Activated CD4-positive, alpha-beta T cell treated with anti-CD3 and anti-CD28 coated beads, Interleukin-2, amount 50 U/mL, for 48 hours (primary cell): ENCODE results near the gene MYO1D.

Experiments
- DNase-seq, 2 experiments: peaks; one replicate each; pipeline ENCODE4 v3.0.0-alpha.2; 2020

Gene MYO1D

DNA sequence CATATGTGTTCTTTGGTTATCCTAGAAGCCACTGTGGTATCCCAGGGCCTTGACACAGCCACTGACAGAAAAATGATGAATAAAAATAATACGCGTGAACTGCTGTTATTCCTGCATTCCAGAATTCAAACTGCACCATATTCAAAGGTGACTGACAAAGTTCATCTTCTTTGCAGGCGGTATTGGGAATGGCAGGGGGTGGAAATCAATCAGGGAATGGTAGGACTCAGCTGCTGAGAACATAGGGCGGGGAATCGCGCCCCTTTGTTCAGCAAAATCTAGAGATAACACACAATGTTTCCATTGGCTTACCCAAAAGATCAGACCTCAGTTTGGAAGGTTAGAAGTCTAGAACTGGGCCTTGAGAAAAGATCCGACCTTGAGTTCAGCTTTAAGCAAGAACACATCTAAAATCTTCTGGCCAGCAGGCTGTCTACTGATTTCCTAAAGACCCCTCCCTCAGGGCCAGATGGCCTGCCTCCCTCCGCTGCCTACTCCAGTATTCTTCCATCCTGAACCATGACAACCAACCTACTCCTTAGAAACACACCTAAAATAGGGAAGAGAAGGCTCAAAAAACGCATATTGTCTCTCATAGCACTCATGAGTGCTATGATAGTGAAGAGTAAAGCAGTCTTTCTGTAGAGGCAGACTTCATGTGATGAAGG lies 356.1 kb downstream of the MYO1D start:
- no peak for DNase-seq

DNA sequence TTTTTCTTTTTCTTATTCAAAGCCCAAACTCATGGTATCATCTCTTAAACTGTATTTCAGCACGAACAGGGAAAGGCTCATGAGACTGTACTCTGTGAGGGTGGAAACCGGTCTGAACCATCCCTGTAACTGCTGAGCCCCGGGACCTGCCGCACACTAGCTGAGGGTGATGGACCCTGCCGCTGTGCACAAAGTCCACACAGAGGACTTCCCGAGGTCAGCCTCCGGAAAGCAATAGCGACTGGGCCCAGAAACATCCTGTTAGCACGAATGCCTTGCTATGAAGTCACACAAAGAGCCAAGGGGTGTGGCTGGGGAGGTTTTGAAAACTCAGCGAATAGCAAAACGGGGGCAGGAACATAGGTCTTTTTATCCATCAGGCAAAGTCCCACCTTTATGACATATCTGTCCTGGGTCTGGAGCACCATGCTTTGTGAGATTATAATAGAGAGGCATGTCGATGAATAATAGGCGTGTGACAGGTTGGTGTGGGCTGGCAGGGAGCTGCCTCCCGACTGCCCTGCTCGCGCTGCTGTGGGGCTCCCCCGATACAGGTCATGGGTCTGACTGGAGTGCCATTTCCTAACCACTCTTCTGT lies 356.7 kb downstream of the MYO1D start:
- peak; percentile 61 to 72 for DNase-seq

DNA sequence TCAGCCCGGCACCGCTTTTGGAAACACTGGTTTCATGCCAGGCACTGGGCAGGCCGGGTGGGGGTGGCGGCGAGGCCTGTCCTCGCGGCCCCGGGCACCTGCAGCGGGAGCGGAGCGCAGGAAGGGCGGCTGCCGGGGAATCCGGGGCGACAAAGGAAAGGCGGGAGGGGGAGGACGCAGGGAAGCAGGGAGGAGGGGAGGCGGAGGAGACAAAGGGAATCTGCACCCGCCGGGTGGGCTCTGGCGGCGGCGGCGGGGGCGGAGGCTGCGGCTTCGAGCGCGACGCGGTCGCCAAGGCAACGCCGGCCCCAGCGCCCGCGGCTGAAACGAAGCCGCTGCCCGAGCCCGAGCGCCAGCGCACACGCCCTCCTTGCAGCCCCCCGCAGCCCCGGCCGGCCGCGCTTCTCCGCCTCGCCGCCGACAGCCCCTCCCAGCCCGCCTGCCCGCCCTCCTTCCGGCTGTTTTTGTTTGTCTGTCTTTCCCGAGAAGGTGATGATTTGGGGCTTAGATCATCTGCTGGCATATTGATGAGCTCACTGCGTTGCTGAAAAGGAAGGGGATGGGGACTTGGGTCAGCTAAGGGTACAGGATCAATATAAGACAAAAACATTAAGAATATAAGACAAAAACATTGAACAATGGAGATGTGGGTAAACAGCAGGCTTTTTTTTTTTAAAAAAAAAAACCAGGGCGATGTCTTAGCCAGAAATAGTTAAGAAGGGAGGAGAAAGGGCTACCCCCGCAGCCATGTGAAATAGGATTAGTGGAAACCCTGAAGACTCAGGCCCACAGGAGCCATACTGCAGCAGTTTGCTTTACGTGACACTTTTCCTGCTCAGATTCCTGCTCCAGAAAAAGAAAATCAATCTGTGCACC lies 357.5 kb downstream of the MYO1D start:
- peak; percentile 75 to 78 for DNase-seq

DNA sequence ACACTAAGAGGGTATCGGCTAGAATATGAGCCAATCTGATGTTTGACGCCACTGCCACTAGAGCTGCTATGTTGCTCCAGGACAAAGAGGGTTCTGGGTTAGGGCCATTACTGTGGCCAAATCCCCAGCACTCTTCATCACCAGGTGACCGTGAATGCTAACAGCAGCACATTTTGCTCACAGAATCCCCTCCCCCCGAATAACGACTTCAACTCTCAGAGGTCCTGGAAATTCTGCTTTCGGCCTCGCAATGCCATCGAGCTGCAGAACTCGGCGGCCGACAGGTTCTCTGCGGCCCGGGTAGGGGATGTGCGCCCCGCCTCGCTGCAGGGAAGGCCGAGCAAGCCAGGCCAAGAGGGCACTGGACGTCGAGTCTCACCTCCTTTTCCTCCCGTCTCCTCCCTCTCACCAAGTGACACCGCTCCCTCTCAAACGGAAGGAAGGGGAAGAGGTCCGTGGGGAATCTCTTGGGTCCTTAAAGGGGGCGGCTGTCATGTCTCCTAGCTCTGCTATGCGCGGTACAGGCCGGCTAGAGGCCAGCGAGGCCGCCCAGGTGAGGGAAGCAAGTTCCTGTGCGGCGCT lies 358.2 kb downstream of the MYO1D start:
- no peak for DNase-seq

DNA sequence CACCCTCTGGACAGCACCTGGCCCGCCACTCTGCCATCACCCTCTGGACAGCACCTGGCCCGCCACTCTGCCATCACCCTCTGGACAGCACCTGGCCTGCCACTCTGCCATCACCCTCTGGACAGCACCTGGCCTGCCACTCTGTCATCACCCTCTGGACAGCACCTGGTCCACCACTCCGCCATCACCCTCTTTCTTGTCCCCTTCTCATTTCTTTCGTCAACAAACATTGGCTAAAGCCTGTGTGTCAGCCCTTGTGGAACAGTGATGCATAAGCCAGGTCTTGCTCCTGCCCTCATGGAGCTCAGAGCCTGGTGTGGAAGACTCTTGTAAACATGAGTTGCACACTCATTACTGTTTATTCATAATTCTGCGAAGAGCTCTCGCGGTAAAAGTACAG lies 358.9 kb downstream of the MYO1D start:
- no peak for DNase-seq

DNA sequence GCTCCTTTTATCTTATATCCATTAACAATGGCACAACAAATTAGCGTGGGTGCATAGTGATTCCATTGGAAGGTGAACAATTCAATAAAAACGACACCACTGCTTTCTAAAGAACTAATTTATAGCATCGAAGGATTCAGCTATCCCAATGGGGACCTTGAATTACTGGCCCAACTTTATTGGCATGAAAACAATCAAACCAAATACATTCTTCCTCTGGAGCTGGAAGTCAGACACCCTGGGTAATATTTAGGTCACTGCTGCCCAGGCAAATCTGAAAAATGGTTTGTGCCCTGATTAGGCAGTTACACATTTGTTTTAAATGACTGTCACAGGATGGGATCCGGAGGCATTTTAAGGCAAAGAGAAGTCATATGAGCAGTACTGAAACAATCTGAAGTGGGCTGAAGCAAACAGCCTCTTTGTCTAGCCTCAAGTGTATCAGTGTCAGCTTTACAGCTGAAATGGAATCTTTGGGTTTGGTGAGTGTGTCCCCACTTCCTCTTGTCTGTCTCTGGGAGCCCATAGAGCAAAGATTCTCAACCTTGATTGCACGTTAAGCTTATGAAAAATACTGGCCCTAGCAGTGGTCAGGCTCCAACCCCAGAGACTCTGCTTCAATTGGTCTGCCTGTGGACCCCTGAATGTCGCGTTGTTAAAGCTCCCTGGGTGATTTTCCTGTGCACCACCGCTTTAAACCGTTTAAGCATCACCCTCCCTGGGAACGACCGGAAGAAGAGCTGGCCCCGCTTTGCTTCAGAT lies 359.8 kb downstream of the MYO1D start:
- DNase-seq: no peak

DNA sequence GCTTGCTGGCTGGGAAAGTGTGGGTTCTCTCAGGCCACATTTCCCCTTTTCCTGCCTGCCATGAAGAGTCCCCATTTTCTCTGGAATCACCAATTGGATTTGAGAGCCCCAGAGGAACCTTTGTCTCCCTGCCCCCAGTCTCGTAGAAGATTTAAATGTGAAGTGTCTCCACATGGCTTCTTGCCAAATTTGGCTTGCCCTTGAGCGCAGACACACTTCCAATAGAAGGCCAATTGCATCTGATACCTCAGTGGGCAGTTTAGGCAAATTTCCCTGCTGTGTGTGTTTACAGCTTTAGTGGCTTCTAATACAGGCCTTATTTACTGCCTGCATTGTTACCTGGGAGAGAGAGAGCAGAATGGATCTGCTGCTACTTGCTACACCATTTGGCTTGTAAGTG lies 360.5 kb downstream of the MYO1D start:
- DNase-seq: no peak

DNA sequence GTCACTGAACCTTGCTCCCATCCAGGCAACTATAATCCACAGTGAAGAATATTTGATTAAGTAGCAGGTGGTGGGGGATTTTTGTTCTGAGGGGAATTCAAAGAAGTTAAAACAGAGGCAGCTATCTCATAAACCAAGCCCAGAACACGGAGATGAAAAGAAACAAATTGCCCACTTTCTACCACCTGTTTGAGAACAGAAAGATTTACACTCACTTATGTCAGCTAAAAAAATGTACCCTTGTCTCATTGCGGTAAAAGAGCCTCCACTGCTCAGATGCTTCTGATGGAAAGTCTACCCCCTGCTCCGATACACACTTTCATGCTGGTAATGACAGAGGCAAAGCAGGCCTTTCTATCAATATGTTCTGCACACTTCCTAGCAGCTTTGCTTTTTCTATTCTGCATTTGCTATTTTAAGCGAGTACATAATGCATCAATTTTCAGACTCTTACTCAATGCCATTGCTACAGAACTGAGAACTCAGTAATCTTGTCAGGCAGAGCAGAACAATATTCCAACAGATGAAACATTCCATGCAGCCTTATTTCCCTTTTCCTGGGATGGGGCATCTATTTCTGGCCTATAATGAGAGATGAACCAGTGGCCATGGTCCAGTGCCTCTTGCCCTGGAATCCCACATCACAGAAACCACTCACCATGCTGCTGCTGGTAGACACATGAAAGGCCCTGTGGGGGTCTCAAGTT lies 361.1 kb downstream of the MYO1D start:
- DNase-seq: no peak

DNA sequence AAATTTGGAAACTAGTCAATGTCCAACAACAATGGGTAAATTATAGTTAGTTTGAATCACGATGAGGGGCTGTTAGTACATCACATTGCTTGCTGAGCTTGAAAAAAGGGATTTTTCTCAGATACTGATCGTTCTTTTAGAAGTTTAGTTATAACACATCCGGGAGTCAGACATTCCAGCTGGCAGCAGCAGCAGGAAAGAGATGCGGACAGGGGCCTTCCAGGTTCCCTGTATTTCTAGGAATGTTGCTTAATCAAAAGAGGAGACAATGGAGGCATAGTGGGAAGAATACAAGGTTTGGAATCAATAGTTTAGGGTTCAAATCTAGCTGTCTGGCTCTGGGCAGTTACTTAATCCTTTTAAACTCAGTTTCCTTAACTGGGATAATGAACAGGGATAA lies 362.3 kb downstream of the MYO1D start:
- no peak for DNase-seq

DNA sequence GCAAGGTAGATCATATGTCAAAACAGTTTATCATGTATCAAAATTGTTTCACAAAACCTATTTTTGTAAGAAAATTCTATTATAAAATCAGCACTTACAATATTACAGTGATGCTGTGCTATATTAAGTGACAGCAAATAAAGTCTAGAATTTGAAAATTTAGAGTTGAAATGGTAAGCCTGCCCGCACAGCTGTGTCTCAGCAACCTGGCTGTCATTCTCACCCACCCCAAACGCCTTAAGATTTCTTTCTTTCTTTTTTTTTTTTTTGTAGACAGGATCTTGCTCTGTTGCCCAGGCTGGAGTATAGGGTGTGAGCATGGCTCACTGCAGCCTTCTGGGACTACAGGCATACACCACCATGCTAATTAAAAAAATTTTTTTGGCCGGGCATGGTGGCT lies 363.3 kb downstream of the MYO1D start:
- no peak for DNase-seq

DNA sequence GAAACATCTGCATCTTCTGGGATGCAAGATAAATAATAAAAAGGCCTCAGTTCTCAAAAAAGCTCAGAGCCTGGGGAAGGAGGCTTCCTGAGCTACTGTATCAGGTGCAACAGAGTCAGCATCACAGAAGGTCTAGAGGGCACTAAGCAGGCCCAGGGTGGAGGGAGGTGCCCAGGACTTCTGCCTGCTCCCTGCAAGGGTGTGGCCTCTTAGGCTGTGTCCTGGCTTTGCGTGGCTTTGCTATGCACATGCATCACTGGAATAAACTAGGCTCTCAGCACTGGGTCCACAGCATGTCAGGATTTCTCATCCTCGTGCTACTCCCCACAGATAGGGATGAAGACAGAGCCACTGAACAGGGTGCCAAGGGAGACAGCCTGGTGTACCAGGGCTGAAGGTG lies 364.6 kb downstream of the MYO1D start:
- no peak for DNase-seq

DNA sequence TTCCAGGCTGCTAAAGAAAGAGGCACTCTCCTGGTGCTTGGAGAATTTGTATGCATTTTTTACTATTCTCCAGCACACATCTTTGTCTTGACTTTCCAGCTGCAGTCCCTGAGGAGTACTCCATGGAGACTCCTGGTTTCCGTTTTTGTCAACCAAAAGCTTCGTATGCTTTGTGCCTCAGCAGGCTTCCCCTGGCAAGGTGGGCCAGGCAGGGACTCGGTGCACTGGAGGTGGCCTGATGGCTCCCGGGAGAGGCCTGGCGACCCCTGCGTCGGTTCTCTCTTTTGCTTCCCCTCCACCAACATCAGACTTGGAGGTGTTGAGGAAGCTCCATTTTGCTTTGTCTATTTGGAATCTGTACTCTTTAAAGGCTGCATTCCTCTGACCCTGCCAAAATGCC lies 366.5 kb downstream of the MYO1D start:
- DNase-seq: no peak

DNA sequence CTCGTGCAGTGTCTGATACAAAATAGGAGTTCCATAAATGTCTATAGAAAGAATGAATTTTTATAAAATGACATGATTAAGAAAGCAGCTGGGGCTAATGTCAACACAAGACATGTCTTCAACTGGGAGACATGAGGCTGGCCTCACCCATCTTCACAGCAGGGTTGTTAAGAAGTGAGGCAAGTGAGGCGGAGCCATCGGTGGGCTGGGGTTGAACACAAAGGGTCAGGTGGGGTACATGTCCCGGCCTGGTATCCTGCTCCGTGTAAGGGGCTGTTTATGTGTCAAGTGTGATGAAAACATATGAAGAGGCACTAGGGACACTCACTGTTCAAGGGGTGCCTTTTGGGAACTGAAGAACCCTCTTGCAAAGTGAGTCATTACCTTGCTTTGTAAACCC lies 368.0 kb downstream of the MYO1D start:
- DNase-seq: no peak

DNA sequence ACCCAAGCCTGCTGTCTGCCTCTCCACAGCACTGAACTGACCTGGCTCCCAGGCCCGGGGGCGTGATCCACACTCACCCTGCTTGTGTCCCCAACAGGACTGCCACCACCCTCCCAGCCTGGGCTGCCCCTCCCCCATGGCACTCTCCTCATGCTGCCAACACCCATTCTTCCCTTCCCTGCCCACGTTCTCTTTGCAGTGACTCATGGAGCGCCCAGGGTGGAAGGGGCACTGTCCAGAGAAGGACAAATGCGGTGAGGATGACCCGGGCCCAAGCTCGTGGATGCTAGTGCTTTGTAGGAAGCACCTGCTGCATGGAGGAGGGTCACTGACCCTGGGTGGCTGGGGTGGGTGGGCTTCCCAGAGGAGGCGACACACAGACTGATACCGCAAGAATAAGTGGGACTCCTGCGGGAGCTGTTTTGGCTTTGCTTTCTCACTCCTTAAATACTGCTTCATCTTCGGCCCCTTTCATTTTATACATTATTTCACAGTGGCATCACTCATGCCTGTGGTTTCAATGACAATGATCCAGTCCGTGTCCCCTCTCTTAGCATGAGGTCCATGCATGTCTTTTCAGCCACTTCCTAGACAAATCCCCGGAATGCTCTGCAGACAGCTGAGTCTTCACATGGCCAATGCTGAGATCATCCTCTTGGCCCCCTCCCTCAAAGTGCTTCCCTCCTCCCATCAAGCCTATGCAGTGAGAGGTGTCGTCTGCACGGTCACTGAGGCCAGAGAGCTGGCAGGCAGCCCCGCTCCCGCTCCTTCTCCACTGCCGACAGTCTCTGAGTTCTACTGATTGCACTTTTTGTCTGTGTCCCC lies 372.5 kb downstream of the MYO1D start:
- DNase-seq: no peak

DNA sequence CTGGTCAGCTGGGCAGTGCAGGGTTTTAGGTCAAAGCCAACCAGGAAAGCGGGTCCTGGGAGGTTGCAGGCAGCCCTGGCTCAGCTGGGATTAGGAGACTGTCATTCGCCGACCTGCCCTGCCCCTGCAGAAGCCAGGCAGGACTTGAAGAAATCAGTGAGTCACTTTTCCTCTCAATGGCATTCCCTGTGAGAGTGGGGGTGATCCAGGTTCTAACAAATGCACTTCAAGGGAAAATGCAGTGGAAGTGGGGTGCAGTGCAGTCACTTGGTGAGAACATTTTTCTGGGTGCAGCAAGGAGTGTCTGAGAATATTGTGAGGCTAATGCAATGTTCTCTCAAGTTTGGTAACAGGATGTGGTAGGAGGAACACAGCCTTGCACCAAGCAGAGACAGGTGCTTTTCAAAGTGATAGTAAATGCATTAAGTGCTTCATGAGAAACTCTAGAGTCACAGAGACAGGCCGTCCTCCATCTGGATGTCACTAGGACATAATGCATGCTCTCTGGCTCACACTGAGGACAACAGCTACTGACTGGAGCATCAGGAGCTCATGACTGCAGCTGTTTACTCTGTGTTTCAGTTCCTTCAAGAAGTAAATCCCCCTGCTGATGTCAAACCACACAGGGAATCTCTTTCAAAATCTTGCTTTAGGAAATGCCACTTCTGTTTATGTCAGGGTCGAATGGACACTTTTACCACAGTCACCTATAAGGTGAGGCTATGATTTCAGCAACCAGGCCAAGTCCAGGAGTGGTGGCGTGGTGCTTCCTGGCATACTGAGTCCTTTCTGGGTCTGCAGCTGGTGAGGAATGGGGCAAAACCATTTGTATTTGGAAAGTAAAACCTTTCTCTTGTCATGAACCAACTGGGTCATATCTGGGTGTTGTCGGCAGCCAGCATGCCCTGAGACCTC lies 373.4 kb downstream of the MYO1D start:
- DNase-seq: no peak

DNA sequence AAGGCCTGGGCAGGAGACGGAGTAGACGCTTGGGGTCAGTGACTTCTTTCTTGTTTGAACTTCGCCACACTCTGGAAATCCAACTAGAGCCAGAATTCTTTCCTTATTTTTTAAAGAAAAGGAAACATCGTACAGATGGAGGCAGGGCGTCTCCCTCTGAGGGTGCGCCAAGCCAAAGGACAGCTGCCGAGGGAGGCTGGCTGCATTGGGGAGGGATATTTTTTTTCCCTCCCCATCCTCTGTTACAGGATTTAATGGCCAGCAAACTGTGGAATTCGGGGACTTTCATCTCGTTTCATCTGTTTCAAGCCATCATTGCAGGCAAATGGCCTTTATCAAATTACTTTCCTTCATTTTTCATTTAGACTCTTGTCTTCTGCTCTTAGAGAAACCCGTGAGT lies 374.2 kb downstream of the MYO1D start:
- no peak for DNase-seq

DNA sequence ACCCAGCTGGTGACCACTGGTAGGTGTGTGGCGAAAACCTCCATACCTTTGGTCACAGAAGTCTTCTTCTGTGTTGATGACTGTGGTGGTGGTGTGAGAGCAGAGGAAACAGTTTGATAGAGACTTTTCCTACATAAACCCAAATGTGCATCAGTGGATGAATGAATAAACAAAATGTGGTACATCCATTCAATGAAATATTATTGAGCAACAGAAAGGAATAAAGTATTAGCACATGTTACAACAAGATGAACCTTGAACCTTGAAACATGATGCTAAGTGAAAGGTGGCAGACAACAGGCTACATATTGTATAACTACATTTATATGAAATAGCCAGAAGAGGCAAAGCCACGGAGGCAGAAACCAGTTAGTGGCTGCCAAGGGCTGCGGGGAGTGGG lies 374.9 kb downstream of the MYO1D start:
- no peak for DNase-seq

DNA sequence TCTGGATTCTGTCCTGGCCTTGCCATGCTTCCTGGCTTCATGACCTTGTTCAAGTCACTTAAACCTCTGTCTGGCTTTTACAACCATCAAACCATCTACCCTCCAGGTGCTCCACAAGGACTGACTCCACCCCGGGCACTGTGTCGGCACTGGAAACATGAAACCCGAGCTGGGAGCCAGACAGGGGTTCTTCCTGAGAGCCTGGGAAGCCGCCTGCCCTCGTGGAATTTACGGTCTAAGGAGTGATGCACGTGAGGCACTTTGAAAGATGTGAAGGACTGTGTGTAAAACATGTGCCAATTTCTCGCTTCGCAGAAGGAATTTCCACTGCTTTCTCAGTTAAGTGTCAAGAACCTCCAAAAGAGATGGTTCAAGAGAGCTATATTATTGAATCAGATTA lies 378.5 kb downstream of the MYO1D start:
- DNase-seq: no peak

DNA sequence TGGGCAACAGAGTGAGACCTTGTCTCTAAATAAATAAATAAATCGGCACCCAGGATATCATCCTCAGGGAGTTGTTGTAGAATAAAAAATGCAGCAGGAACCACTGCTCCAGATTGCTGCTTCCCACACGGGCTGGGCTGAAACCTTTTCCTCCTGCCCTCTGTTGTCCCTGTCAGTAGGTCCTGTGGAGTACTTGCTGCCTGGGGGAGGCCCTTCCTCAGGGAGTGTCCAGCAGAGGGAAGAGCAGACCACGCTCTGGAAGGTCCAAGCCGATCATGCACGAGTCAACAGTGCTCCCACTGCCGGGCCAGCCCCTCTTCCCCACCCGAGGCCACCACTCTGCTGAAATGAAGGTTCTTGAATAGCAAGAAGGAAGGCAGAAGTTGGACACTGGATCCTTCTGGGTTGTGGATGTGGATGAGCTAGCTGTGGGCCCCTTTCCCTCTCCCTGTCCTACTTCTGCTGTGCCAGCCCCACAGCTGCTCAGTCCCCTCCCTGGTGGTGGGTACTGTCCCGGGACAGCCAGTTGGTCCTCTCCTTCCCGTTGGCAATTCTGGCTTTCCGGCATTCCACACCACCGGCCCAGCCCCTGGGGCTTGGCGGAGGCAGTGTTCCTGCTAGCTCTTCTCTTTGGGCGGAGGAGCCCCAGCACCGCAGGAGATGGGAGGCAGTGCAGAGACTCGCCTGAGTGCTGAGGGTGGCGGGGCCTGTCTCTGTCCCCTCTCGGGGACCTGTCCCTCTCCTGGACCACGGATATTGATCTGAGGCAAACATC lies 379.3 kb downstream of the MYO1D start:
- no peak for DNase-seq
